ENCODE measurements around the gene SORCS2.
"Not testable (repeated sequence)": the region's sequence is repeated elsewhere in the genome, so short reads cannot be mapped to it uniquely, and the experiment has no call there.

Gene SORCS2

DNA sequence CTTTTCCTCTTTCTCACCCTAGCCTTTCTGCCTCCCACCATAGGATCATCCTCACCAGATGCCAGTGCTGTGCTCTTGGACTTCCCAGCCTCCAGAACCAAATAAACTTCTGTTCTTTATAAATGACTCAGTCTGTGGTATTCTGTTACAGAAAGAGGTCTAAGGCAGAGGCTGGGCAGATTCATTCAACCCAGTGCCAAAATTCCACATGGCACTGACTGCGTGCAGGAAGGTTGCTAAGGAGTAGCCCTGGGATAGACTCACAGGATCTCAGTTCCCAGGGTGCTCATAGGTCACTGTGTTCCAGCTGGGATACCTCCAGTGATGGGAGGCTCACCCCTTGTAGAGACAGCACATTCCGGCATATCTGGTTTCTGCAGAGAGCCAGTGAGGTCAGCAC is 22.0 kb downstream of the SORCS2 start:
- no peaks in the 10 kb centered on the region for H3K36me3 ChIP-seq (ENCODE audit: insufficient read depth, low read length)
- no peak overlapping the region for H3K4me2 ChIP-seq (ENCODE audit: insufficient read depth, low read length)
- no peak overlapping the region for H3K4me3 ChIP-seq (ENCODE audit: low read depth in 1 of 2, low read length in 2 of 2)
- no peak overlapping the region for H3K27ac ChIP-seq (ENCODE audit: low read length)
- H4K20me1 ChIP-seq (ENCODE audit: insufficient read depth, low read length), result 0 out of 2 replicates have a peak, but pooled peaks cover 3% of the 10 kb centered on the region
- no peaks in the 10 kb centered on the region for H3K79me2 ChIP-seq (ENCODE audit: insufficient read depth, low read length)
- no peaks in the 10 kb centered on the region for H3K4me1 ChIP-seq (ENCODE audit: insufficient read depth, low read length)
- H3K9ac ChIP-seq (ENCODE audit: low read depth, low read length), result no peak overlapping the region
- TF ChIP-seq CTCF (IDR thresholded peaks at IDR 0.05; ENCODE audit: borderline replicate concordance, extremely low read depth, low read length, poor library complexity, severe bottlenecking), result no peak
- TF ChIP-seq EZH2 (IDR thresholded peaks at IDR 0.05; ENCODE audit: borderline replicate concordance, low read depth, low read length, severe bottlenecking), result no peak
- DNase-seq (no peak), ATAC-seq (ENCODE audit: insufficient read depth, low read depth) (no peak)
- H3K27me3 ChIP-seq (ENCODE audit: insufficient read depth, low read length, poor library complexity), result no peaks in the 10 kb centered on the region
- H2AFZ ChIP-seq (ENCODE audit: low read depth, low read length), result no peak overlapping the region
- H3K9me3 ChIP-seq (ENCODE audit: insufficient read depth, low read length, severe bottlenecking), result no peaks in the 10 kb centered on the region

DNA sequence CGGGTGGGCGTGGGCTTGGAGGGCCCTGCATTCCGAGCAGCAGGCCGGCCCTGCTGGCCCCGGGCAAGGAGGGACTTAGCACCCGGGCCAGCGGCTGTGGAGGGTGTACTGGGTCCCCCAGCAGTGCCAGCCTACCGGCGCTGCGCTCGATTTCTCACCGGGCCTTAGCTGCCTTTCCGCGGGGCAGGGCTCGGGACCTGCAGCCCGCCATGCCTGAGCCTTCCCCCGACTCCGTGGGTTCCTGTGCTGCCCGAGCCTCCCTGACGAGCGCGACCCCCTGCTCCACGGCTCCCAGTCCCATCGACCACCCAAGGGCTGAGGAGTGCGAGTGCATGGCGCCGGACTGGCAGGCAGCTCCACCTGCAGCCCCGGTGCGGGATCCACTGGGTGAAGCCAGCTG is 22.8 kb downstream of the SORCS2 start:
- not testable (repeated sequence) for H3K27ac ChIP-seq (ENCODE audit: low read length); H3K9me3 ChIP-seq (ENCODE audit: insufficient read depth, low read length, severe bottlenecking); H3K27me3 ChIP-seq (ENCODE audit: insufficient read depth, low read length, poor library complexity); H4K20me1 ChIP-seq (ENCODE audit: insufficient read depth, low read length); H3K4me2 ChIP-seq (ENCODE audit: insufficient read depth, low read length); H3K36me3 ChIP-seq (ENCODE audit: insufficient read depth, low read length); H3K4me3 ChIP-seq (ENCODE audit: low read depth in 1 of 2, low read length in 2 of 2); DNase-seq; H3K79me2 ChIP-seq (ENCODE audit: insufficient read depth, low read length); ATAC-seq (ENCODE audit: insufficient read depth, low read depth); H2AFZ ChIP-seq (ENCODE audit: low read depth, low read length); H3K4me1 ChIP-seq (ENCODE audit: insufficient read depth, low read length); H3K9ac ChIP-seq (ENCODE audit: low read depth, low read length)

DNA sequence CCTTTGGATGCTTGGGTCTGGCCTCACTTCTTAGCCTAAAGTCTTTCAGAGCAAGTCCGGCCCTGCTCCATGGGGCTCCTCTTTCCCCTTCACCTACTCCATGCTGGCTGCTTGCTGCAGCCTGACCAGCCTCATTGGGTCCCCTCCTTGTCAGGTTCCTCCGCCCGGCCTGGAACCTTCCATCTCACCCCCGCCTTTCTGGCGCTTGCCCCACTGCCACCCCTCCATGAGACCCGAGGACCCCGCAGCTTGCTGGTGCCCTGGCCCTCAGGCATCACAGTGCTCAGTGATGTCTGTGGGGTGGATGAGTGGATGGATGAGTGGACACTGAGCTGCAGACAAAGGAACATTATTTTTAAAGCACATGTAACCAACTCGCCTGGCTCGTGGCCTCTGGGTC is 24.7 kb downstream of the SORCS2 start:
- Histone ChIP-seq H3K79me2 (ENCODE audit: insufficient read depth, low read length) (no peaks in the 10 kb centered on the region), H3K36me3 (ENCODE audit: insufficient read depth, low read length) (no peaks in the 10 kb centered on the region), H2AFZ (ENCODE audit: low read depth, low read length) (no peak overlapping the region), H4K20me1 (ENCODE audit: insufficient read depth, low read length) (0 out of 2 replicates have a peak, but pooled peaks cover under 1% of the 10 kb centered on the region), H3K4me3 (ENCODE audit: low read depth in 1 of 2, low read length in 2 of 2) (no peak overlapping the region), H3K27me3 (ENCODE audit: insufficient read depth, low read length, poor library complexity) (peaks cover 8% of the 10 kb centered on the region), H3K9me3 (ENCODE audit: insufficient read depth, low read length, severe bottlenecking) (no peaks in the 10 kb centered on the region), H3K4me2 (ENCODE audit: insufficient read depth, low read length) (no peak overlapping the region), H3K9ac (ENCODE audit: low read depth, low read length) (no peak overlapping the region), H3K27ac (ENCODE audit: low read length) (no peak overlapping the region), H3K4me1 (ENCODE audit: insufficient read depth, low read length) (no peaks in the 10 kb centered on the region)
- ATAC-seq (ENCODE audit: insufficient read depth, low read depth) (no peak), DNase-seq (no peak)
- TF ChIP-seq CTCF (IDR thresholded peaks at IDR 0.05; ENCODE audit: borderline replicate concordance, extremely low read depth, low read length, poor library complexity, severe bottlenecking) (no peak), EZH2 (IDR thresholded peaks at IDR 0.05; ENCODE audit: borderline replicate concordance, low read depth, low read length, severe bottlenecking) (no peak)

GRCh38 chr4:7217474-7218321 is 25.4 kb downstream of the SORCS2 start:
- TF ChIP-seq EZH2 (IDR thresholded peaks at IDR 0.05; ENCODE audit: borderline replicate concordance, low read depth, low read length, severe bottlenecking), result no peak
- TF ChIP-seq CTCF (IDR thresholded peaks at IDR 0.05; ENCODE audit: borderline replicate concordance, extremely low read depth, low read length, poor library complexity, severe bottlenecking), result no peak
- Histone ChIP-seq H2AFZ (ENCODE audit: low read depth, low read length) (no peak overlapping the region), H3K27me3 (ENCODE audit: insufficient read depth, low read length, poor library complexity) (peaks cover 11% of the 10 kb centered on the region), H3K4me3 (ENCODE audit: low read depth in 1 of 2, low read length in 2 of 2) (no peak overlapping the region), H3K27ac (ENCODE audit: low read length) (no peak overlapping the region), H4K20me1 (ENCODE audit: insufficient read depth, low read length) (no peaks in the 10 kb centered on the region), H3K9ac (ENCODE audit: low read depth, low read length) (no peak overlapping the region), H3K36me3 (ENCODE audit: insufficient read depth, low read length) (no peaks in the 10 kb centered on the region), H3K4me2 (ENCODE audit: insufficient read depth, low read length) (no peak overlapping the region), H3K4me1 (ENCODE audit: insufficient read depth, low read length) (no peaks in the 10 kb centered on the region), H3K9me3 (ENCODE audit: insufficient read depth, low read length, severe bottlenecking) (no peaks in the 10 kb centered on the region), H3K79me2 (ENCODE audit: insufficient read depth, low read length) (no peaks in the 10 kb centered on the region)
- no peak for DNase-seq
- ATAC-seq (ENCODE audit: insufficient read depth, low read depth), result no peak
